ENCODE data around the gene SEZ6. TPM values are rescaled to one million over a fixed set of nuclear protein-coding genes. Genes with fewer than 3 reads are reported as not detected.
A peak's percentile ranks its signal among the peaks of the same experiment; 100 is the strongest.
"Not testable (repeated sequence)": the region's sequence is repeated elsewhere in the genome, so short reads cannot be mapped to it uniquely, and the experiment has no call there.

The SEZ6 gene
- total and polyA plus RNA-seq, 4 donors, result not detected

DNA sequence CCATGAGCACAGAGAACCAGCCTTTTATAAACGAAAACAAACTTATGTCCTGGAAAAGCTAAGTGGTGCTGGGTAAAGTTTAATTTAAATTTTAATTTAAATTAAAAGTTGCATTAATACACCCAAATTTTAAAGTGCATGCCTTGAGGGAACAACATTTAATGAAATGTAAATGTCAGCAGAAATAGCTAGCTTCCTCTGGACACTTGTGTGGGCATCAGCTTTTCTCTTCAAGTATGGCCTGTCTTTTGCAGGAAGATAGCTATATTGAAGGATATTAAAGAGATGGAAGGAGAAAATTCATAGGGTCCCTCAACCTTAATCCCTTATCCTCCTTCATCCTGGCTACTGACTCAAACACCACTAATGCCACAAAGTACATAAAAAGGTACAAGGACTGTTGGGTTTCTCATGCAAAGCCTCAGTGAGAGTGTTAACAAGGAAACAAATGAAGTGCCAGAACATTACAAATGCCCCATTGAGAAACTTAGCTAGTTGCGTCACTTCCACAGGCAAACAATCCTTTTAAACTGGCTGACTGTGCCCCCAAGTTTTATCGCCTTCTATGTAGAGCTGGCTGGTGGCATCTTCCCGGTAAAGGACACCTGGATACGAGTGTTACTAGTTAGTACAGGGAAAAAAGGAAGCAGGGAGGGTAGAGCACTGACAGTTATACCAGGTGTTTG lies 68.6 kb downstream of the SEZ6 start:
- H3K4me1 ChIP-seq (ENCODE audit: control insufficient read depth in 1 of 2, insufficient read depth in 2 of 2, low read length in 2 of 2), result peaks cover 3 to 6% of the 10 kb centered on the region in 2 donors
- no peak overlapping the region for H3K27ac ChIP-seq (ENCODE audit: low read depth in 1 of 2, low read length in 2 of 2)
- no peak for ATAC-seq (ENCODE audit: low FRiP score)

DNA sequence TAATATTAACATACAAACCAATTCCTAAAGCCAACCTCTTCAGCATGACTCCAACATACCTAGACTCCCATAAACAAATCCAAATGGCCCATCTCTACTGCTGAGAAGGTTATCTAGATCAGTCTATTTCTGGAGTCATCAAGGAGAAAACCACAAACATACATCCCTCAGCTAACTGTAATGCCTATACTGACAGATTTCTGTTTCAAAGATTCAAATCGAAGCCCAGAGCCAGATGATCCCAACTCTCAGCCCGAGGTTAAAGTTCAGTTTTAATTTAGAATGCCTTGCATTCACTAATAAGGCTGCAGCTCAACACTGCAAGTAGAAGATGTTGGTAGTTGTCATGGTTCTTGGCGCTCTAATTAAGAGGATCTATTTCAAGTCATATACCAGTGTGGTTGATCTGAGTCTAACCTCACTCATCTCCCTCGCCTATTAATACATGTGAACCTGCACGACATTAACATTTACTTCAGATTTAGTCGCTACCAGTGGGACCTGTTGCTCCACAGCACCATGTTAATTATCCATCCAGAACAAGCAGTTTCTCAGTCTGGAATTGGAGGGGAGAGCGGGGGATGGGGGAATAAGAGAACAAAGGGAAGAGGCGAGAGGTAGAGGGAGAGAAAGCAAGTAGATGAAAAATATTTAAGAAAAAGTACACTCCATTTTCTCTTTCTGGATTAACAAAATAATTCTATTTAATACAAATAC lies 69.9 kb downstream of the SEZ6 start:
- Histone ChIP-seq H3K4me3 (ENCODE audit: low read length in 2 of 2) (no peak overlapping the region), H3K27ac (ENCODE audit: low read depth in 1 of 2, low read length in 2 of 2) (no peak overlapping the region), H3K4me1 (ENCODE audit: control insufficient read depth in 1 of 2, insufficient read depth in 2 of 2, low read length in 2 of 2) (peaks cover 3 to 6% of the 10 kb centered on the region in 2 donors), H3K27me3 (ENCODE audit: control insufficient read depth in 1 of 2, insufficient read depth in 2 of 2, low read length in 1 of 2) (no peaks in the 10 kb centered on the region), H3K36me3 (ENCODE audit: control insufficient read depth in 1 of 2, insufficient read depth in 2 of 2, low read length in 1 of 2) (no peaks in the 10 kb centered on the region), H3K9me3 (ENCODE audit: control insufficient read depth, low read length) (no peaks in the 10 kb centered on the region)
- intact Hi-C loops (cut with DNase I), result no loop called here
- WGBS, 2 donors, result 89 to 92% methylated on average over 8 of the region's 8 CpGs
- ATAC-seq (ENCODE audit: low FRiP score) (no peak), DNase-seq (no peak)

More for the DNA sequence above, 68.6 kb downstream of the SEZ6 start:
- Histone ChIP-seq H3K9me3 (ENCODE audit: control insufficient read depth, low read length) (no peaks in the 10 kb centered on the region), H3K27me3 (ENCODE audit: control insufficient read depth in 1 of 2, insufficient read depth in 2 of 2, low read length in 1 of 2) (no peaks in the 10 kb centered on the region), H3K36me3 (ENCODE audit: control insufficient read depth in 1 of 2, insufficient read depth in 2 of 2, low read length in 1 of 2) (no peaks in the 10 kb centered on the region), H3K4me3 (ENCODE audit: low read length in 2 of 2) (no peak overlapping the region)
- WGBS, 2 donors, result 63 to 70% methylated on average over 5 of the region's 5 CpGs
- intact Hi-C loops (cut with DNase I), result no loop called here
- DNase-seq, result no peak

DNA sequence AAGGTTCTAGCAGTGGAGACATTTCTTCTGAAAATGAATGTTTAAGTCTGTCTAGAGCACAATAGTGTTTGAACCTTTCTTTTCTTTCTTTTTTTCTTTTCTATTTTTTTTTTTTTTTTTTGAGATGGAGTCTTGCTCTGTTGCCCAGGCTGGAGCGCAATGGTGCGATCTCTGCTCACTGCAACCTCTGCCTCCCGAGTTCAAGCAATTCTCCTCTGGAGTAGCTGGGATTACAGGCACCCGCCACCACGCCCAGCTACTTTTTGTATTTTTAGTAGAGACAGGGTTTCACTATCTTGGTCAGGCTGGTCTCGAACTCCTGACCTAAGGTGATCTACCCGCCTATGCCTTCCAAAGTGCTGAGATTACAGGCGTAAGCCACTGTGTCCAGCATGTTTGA lies 71.3 kb downstream of the SEZ6 start:
- ATAC-seq (ENCODE audit: low FRiP score); H3K27me3 ChIP-seq (ENCODE audit: control insufficient read depth in 1 of 2, insufficient read depth in 2 of 2, low read length in 1 of 2); H3K4me1 ChIP-seq (ENCODE audit: control insufficient read depth in 1 of 2, insufficient read depth in 2 of 2, low read length in 2 of 2); H3K9me3 ChIP-seq (ENCODE audit: control insufficient read depth, low read length); H3K4me3 ChIP-seq (ENCODE audit: low read length in 2 of 2); DNase-seq; intact Hi-C loops (cut with DNase I); H3K27ac ChIP-seq (ENCODE audit: low read depth in 1 of 2, low read length in 2 of 2); H3K36me3 ChIP-seq (ENCODE audit: control insufficient read depth in 1 of 2, insufficient read depth in 2 of 2, low read length in 1 of 2): not testable (repeated sequence)
- WGBS, 2 donors, result 95 to 96% methylated on average over 8 of the region's 8 CpGs

DNA sequence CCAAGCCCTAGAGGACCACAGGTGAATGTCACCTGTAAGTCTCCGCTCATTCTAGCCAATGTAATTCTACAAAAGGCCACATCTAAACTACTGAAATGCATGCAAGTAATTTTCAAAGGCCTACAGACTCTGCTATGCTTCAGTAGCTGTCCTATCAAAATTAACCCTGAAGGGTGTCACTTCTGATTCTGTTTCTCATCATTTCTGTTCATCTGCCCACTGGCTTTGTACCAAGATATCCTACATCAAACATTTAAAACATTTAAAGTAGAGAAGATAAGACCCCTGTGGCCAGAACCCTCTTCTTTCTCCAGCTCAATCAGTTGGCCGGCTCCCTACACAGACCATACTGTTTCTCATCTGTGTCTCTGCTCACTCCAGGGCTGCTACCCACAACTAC lies 76.0 kb downstream of the SEZ6 start:
- no peak for DNase-seq
- intact Hi-C loops (cut with DNase I), result no loop called here
- Histone ChIP-seq H3K4me3 (ENCODE audit: low read length in 2 of 2) (no peak overlapping the region), H3K27me3 (ENCODE audit: control insufficient read depth in 1 of 2, insufficient read depth in 2 of 2, low read length in 1 of 2) (no peaks in the 10 kb centered on the region), H3K36me3 (ENCODE audit: control insufficient read depth in 1 of 2, insufficient read depth in 2 of 2, low read length in 1 of 2) (peaks cover 0 to 2% of the 10 kb centered on the region in 2 donors), H3K4me1 (ENCODE audit: control insufficient read depth in 1 of 2, insufficient read depth in 2 of 2, low read length in 2 of 2) (no peaks in the 10 kb centered on the region), H3K27ac (ENCODE audit: low read depth in 1 of 2, low read length in 2 of 2) (no peak overlapping the region), H3K9me3 (ENCODE audit: control insufficient read depth, low read length) (no peaks in the 10 kb centered on the region)
- ATAC-seq (ENCODE audit: low FRiP score), result no peak
- 92 to 95% methylated on average over 2 of the region's 2 CpGs for WGBS, 2 donors

DNA sequence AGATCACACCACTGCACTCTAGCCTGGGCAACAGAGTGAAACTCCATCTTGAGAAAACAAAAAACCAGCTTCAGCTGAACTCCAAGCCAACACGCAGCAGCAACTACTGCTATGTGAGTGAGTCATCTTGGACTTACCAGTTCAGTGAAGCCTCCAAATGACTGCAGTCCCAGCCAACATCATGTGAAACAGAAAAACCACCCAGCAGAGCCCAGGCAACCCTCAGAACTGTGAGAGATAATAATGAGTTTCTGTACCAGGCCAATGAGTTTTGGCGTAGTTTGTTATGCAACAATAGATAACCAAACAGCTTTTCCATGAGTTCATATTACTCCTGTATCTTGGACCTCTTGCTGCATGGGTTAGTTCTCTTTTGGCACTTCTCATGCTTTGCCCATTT lies 77.8 kb downstream of the SEZ6 start:
- no peaks in the 10 kb centered on the region for H3K9me3 ChIP-seq (ENCODE audit: control insufficient read depth, low read length)
- no peak overlapping the region for H3K4me3 ChIP-seq (ENCODE audit: low read length in 2 of 2)
- H3K36me3 ChIP-seq (ENCODE audit: control insufficient read depth in 1 of 2, insufficient read depth in 2 of 2, low read length in 1 of 2), result peaks cover 0 to 2% of the 10 kb centered on the region in 2 donors
- no peaks in the 10 kb centered on the region for H3K4me1 ChIP-seq (ENCODE audit: control insufficient read depth in 1 of 2, insufficient read depth in 2 of 2, low read length in 2 of 2)
- ATAC-seq (ENCODE audit: low FRiP score) (no peak), DNase-seq (no peak)
- no peaks in the 10 kb centered on the region for H3K27me3 ChIP-seq (ENCODE audit: control insufficient read depth in 1 of 2, insufficient read depth in 2 of 2, low read length in 1 of 2)
- no peak overlapping the region for H3K27ac ChIP-seq (ENCODE audit: low read depth in 1 of 2, low read length in 2 of 2)
- intact Hi-C loops (cut with DNase I), result no loop called here
- WGBS, 2 donors, result 86 to 93% methylated on average over 2 of the region's 2 CpGs

DNA sequence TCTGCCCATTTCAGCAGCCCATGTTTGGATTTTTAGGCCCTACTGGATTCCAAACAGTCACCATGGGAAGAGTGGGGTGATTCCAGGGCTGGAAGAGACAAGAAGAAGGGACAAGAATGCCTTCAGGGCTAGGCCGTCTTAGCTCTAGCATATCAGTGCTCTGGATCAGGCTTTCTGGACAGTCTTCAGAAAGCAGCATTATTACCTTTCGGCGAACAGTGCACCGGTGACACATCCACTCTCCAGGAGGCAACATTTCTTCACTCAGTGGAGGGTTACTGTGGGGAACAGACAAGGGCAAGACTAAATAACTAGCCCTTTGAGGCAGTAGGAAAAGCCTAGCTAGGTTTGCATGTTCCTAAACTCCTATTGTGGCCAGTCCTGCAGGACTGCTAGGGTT lies 79.0 kb downstream of the SEZ6 start:
- DNase-seq, result no peak
- H3K27ac ChIP-seq (ENCODE audit: low read depth in 1 of 2, low read length in 2 of 2), result no peak overlapping the region
- no peak for ATAC-seq (ENCODE audit: low FRiP score)
- H3K4me3 ChIP-seq (ENCODE audit: low read length in 2 of 2), result no peak overlapping the region
- WGBS, 2 donors, result 90 to 97% methylated on average over 4 of the region's 4 CpGs
- H3K9me3 ChIP-seq (ENCODE audit: control insufficient read depth, low read length), result no peaks in the 10 kb centered on the region
- peaks cover 0 to 2% of the 10 kb centered on the region in 2 donors for H3K36me3 ChIP-seq (ENCODE audit: control insufficient read depth in 1 of 2, insufficient read depth in 2 of 2, low read length in 1 of 2)
- no peaks in the 10 kb centered on the region for H3K27me3 ChIP-seq (ENCODE audit: control insufficient read depth in 1 of 2, insufficient read depth in 2 of 2, low read length in 1 of 2)
- H3K4me1 ChIP-seq (ENCODE audit: control insufficient read depth in 1 of 2, insufficient read depth in 2 of 2, low read length in 2 of 2), result no peaks in the 10 kb centered on the region
- intact Hi-C loops (cut with DNase I), result no loop called here

DNA sequence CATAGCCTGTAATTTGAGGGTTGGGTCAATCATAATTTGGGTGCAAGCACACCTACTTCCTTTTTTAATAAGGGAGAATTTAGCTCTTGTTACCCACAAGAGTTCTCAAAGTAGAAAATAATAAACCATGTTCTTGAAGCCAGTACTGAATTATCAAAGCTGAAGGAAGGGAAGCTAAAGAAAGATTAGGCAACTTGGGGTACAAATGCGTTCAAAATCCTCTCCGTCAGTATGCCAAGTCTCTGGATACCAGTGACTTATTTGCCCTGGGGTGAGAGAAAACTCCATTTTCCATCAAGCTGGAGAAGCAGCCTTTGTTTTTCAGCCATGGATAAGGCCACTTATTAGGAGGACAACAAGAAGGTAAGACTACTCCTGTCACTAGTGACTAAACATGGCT lies 79.5 kb downstream of the SEZ6 start:
- intact Hi-C loops (cut with DNase I), result no loop called here
- 82 to 85% methylated on average over 2 of the region's 2 CpGs for WGBS, 2 donors
- Histone ChIP-seq H3K4me3 (ENCODE audit: low read length in 2 of 2) (no peak overlapping the region), H3K27ac (ENCODE audit: low read depth in 1 of 2, low read length in 2 of 2) (no peak overlapping the region), H3K4me1 (ENCODE audit: control insufficient read depth in 1 of 2, insufficient read depth in 2 of 2, low read length in 2 of 2) (no peaks in the 10 kb centered on the region), H3K36me3 (ENCODE audit: control insufficient read depth in 1 of 2, insufficient read depth in 2 of 2, low read length in 1 of 2) (peaks cover 0 to 2% of the 10 kb centered on the region in 2 donors), H3K27me3 (ENCODE audit: control insufficient read depth in 1 of 2, insufficient read depth in 2 of 2, low read length in 1 of 2) (no peaks in the 10 kb centered on the region), H3K9me3 (ENCODE audit: control insufficient read depth, low read length) (no peaks in the 10 kb centered on the region)
- DNase-seq (no peak), ATAC-seq (ENCODE audit: low FRiP score) (no peak)

DNA sequence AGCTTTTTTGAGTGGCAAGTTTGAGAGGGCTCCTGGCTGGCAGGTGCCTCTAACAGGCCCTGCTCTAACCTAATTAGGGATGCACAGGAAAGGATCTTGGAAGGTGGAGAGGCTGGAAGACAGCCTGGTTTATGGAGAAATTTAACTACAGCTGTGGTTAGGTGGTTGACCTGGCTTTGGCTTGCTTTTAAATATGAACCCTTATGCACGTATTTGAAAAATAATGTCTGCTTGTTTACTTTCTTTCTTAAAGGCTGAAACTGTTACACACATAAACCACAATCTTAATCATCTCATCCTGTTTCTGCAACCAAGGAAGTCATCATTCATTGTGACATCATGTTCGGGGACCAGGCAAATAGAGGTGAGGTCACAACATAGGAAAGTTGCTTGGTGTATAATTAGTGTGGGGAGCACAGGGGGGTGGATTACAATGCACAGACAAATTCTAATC lies 79.9 kb downstream of the SEZ6 start:
- Histone ChIP-seq H3K27me3 (ENCODE audit: control insufficient read depth in 1 of 2, insufficient read depth in 2 of 2, low read length in 1 of 2) (no peaks in the 10 kb centered on the region), H3K9me3 (ENCODE audit: control insufficient read depth, low read length) (no peaks in the 10 kb centered on the region), H3K27ac (ENCODE audit: low read depth in 1 of 2, low read length in 2 of 2) (no peak overlapping the region), H3K36me3 (ENCODE audit: control insufficient read depth in 1 of 2, insufficient read depth in 2 of 2, low read length in 1 of 2) (peaks cover 0 to 3% of the 10 kb centered on the region in 2 donors), H3K4me1 (ENCODE audit: control insufficient read depth in 1 of 2, insufficient read depth in 2 of 2, low read length in 2 of 2) (no peaks in the 10 kb centered on the region), H3K4me3 (ENCODE audit: low read length in 2 of 2) (no peak overlapping the region)
- intact Hi-C loops (cut with DNase I), result no loop called here
- 26 to 30% methylated on average over 2 of the region's 2 CpGs for WGBS, 2 donors
- DNase-seq (no peak), ATAC-seq (ENCODE audit: low FRiP score) (peak; percentile 59)

DNA sequence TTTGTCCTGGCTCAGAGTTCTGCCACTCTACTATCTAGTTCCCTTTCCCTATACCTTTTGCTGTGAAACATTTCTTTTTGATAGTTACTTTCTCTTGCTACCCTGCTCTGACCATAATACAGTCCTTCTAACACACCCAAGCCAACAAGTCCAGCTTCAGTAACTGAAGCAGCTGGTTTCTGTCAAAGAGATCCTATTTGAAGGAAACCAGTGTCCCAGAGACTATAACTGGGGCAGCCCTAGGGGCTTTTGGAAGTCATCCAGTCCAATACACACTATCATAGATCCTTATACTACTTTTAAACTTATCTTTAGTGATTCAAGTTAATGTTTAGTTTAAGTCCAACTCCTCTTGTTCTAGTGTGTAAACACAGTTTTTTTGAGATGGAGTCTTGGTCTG lies 85.6 kb downstream of the SEZ6 start:
- Histone ChIP-seq H3K9me3 (ENCODE audit: control insufficient read depth, low read length) (no peaks in the 10 kb centered on the region), H3K27ac (ENCODE audit: low read depth in 1 of 2, low read length in 2 of 2) (no peak overlapping the region), H3K4me3 (ENCODE audit: low read length in 2 of 2) (no peak overlapping the region), H3K36me3 (ENCODE audit: control insufficient read depth in 1 of 2, insufficient read depth in 2 of 2, low read length in 1 of 2) (peaks cover 7 to 11% of the 10 kb centered on the region in 2 donors), H3K4me1 (ENCODE audit: control insufficient read depth in 1 of 2, insufficient read depth in 2 of 2, low read length in 2 of 2) (no peaks in the 10 kb centered on the region), H3K27me3 (ENCODE audit: control insufficient read depth in 1 of 2, insufficient read depth in 2 of 2, low read length in 1 of 2) (no peaks in the 10 kb centered on the region)
- DNase-seq (no peak), ATAC-seq (ENCODE audit: low FRiP score) (no peak)
- intact Hi-C loops (cut with DNase I), result no loop called here
